ENCODE results near the gene BTBD2.

- TF ChIP-seq CTCF (IDR thresholded peaks at IDR 0.05; ENCODE audit: poor library complexity, severe bottlenecking) = no peak
- peak; percentile 90 for TF ChIP-seq POLR2AphosphoS5 (IDR thresholded peaks at IDR 0.05)
- TF ChIP-seq EZH2 (IDR thresholded peaks at IDR 0.05; ENCODE audit: borderline replicate concordance, insufficient read depth, low read length, poor library complexity, severe bottlenecking) = no peak
- peak; percentile 8 for TF ChIP-seq RAD21 (conservative IDR thresholded peaks at IDR 0.05)
- TF ChIP-seq TAF1 (IDR thresholded peaks at IDR 0.05; ENCODE audit: low read depth) = peak; percentile 94
- TF ChIP-seq SMC3 (conservative IDR thresholded peaks at IDR 0.05; ENCODE audit: poor library complexity) = no peak
- peak; percentile 65 for TF ChIP-seq EP300 (conservative IDR thresholded peaks at IDR 0.05; ENCODE audit: poor library complexity, severe bottlenecking)
- peak; percentile 84 for TF ChIP-seq REST (IDR thresholded peaks at IDR 0.05; ENCODE audit: borderline replicate concordance)
These were observed 46.2 kb upstream of the BTBD2 start for GRCh38 chr19:2061495-2062388.

All from neural cell (in vitro differentiated cells).